Stimulated activated CD4-positive, alpha-beta T cell treated with anti-CD3 and anti-CD28 coated beads, Interleukin-4, amount 100 ng/mL, for 48 hours (primary cell): Measurements from ENCODE around the gene ADCY1.
"Not testable (repeated sequence)": the region's sequence is repeated elsewhere in the genome, so short reads cannot be mapped to it uniquely, and the experiment has no call there.

Experiments used
- DNase-seq, 2 donors: peaks; one replicate each; pipeline ENCODE4 v3.0.0-alpha.2; 2020; ENCODE audit warnings: low read depth in 2 of 2

ADCY1 gene

GRCh38 chr7:45573661-45574415 lies at the start of gene ADCY1:
TSS of gene ADCY1 (plus strand) at chr7:45574368. CDS start at chr7:45574544, 176 bp downstream.
- peak in 1 of 2 donors; percentile 12 for DNase-seq

GRCh38 chr7:45524445-45524844 lies 49.7 kb upstream of the ADCY1 start:
- DNase-seq = no peak

GRCh38 chr7:45525057-45525456 lies 49.1 kb upstream of the ADCY1 start:
- DNase-seq = no peak

DNA sequence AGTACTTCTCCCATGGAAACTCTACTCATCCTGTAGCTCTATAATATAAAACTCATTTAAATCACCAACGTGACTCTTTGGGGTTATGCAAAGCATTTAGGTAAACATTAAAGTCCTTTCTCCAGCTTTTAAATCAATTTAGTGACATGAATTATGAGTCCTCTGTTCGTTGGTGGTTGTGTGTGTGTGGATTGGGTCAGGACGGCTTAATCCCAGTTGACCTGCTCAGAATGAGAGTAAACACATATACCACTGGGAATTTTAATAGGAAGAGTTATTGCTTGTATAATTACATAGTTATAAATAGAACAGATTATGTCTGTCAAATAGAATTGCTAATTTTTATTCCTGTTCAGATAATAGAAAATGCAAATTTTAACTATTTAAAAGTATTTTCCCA lies 30.7 kb upstream of the ADCY1 start:
- no peak for DNase-seq

DNA sequence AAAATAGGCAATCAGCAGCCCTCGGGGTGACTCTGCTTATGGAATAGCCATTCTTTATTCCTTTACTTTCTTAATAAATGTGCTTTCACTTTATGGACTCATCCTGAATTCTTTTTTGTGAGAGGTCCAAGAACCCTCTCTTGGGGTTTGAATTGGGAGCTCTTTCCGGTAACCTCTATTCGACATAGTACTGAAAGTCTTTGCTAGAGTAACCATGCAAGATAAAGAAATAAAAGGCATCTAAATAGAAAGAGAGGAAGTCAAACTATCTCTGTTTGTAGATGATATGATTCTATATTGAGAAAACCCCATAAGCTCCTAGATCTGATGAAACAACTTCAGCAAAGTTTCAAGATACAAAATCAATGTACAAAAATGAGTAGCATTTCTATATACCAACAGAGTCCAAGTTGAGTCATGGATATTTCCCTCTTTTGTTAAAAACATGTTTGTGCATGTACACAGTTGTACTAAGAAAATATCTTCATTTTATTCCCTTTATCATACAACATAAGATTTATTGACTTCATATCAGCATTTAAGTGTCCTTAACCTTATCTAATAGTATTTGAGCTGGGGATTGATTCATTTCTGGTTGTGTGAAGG lies 29.0 kb upstream of the ADCY1 start:
- DNase-seq = not testable (repeated sequence)

- not testable (repeated sequence) for DNase-seq
These were observed 25.3 kb upstream of the ADCY1 start for GRCh38 chr7:45548917-45549316.

- no peak for DNase-seq
These were observed 10.8 kb upstream of the ADCY1 start for GRCh38 chr7:45563401-45563800.

GRCh38 chr7:45563941-45564461 lies 10.2 kb upstream of the ADCY1 start:
- no peak for DNase-seq

GRCh38 chr7:45564485-45564884 lies 9.7 kb upstream of the ADCY1 start:
- no peak for DNase-seq

- DNase-seq = no peak
These were observed 9.2 kb upstream of the ADCY1 start for GRCh38 chr7:45564886-45565455.

DNA sequence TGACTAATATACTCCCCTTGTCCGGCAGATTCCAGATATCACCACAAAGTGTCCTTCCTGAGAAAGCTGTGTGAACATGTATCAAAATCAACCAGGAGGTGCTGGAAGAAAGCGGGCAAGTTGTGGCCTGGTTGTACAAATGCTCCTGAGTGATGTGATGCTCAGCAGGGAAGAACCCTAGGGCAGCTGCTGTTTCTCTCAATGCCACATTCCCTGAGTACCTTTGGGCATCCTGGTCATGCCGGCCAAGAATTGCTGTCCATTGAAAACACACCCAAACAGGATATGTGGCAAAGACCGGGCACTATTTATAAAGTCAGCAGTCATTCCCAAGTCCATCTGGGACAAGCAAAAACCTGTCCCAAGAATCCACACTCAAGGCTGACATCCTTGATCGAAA lies 7.8 kb upstream of the ADCY1 start:
- DNase-seq = no peak

DNA sequence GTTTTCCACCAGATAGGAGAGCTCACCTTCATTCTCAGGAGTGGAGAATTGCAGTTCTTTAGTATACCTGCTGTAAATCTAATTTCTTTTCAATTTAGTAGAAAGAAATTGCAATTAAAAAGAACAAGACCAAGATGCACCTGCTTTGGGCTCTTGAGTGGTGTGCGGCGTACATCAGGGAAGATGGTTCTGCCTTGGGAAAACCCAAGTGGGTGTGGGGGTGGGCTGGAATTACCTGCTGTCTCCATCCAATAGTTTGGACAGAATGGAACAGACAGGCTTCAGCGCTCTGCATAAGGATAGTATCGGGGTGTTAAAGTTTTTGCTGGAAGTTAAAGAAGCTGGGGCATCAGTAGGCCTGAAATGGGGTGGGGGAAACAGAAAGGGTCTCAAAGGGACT lies 7.2 kb upstream of the ADCY1 start:
- DNase-seq = no peak

DNA sequence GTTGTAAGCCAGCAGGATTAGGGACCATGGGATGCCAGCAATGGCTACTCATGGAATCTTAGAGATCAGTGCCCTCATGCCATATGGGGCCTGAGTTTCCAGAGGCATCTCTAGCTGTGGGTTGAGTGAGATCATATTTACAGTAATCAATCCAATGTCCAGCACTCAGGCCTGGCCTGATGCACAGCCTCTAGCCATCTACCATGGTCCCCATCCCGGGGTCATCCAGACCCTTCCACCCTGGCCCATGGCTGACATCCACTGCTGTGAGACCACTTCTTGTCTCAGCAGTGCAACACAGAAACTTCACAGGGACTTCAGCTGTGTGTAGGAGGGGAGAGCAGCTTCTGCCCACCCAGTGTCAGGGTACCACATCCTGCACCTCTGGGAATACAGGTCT lies 6.5 kb upstream of the ADCY1 start:
- DNase-seq = no peak

DNA sequence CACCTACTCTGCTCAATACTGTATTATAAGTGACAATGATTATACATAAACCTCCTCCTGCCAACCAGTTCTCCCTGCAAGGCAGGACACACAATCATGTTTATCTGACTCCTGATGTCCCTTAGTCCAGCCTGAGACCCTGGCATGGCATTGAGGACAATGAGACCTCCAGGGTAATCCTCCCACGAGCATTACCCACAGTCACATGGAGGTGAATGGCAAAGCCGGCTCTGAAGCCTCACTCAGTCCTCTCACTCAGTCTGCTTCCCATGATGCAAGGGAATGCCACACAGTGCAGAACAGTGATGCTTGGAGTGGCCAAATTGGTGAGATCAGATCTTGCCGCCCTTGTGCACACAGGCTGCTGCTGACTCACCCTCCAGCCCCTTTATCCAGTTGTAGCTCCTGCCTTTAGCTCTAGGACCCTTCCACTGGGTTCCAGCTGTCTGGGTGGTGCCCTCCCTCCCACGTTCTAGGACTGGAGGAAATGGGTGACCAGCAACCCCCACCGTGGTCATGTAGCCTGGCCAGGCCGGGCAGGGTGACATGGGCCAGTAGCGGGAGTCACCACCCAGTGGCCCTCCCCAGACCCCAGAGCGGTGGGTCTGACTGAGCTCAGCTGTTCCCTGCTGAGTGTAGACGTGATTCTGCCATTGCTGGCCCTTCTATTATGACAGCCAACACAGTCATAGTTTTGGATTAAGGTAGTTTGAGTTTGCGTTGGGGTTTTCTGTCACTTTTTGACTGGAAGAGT lies 5.5 kb upstream of the ADCY1 start:
- DNase-seq = no peak

DNA sequence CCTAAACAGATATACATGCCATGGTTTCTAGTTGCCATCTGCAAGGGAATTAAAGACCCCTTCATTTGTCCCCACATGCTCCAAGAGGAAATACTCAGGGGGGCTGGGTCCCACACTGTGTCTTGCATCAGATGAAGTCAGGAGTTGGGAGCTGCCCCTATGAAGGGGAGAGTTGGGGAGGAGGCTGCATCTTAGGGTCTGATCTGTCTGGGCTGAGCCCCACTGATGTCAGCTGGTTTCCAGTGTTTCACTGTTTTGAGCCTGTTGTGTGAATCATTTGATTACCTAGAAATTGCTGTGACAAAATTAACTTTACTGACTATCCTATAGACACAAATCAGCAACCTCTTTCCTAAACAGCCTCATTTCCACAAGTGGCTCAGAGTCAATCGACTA lies 4.9 kb upstream of the ADCY1 start:
- no peak for DNase-seq

- DNase-seq = no peak
These were observed 3.4 kb upstream of the ADCY1 start for GRCh38 chr7:45570797-45571196.

GRCh38 chr7:45573204-45573603 lies 964 bp upstream of the ADCY1 start:
- no peak for DNase-seq

DNA sequence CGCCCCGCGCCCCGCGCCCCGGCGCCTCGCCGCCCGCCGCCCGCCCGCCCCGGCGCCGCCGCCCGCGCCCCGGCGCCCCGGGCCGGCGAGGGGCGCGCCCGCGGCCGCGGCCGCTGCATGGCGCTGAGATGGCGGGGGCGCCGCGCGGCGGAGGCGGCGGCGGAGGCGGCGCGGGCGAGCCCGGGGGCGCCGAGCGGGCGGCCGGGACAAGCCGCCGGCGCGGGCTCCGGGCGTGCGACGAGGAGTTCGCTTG lies 174 bp downstream of the ADCY1 start:
- no peak for DNase-seq

GRCh38 chr7:45574669-45575500 lies 717 bp downstream of the ADCY1 start:
- DNase-seq = peak in 1 of 2 donors; percentile 4

DNA sequence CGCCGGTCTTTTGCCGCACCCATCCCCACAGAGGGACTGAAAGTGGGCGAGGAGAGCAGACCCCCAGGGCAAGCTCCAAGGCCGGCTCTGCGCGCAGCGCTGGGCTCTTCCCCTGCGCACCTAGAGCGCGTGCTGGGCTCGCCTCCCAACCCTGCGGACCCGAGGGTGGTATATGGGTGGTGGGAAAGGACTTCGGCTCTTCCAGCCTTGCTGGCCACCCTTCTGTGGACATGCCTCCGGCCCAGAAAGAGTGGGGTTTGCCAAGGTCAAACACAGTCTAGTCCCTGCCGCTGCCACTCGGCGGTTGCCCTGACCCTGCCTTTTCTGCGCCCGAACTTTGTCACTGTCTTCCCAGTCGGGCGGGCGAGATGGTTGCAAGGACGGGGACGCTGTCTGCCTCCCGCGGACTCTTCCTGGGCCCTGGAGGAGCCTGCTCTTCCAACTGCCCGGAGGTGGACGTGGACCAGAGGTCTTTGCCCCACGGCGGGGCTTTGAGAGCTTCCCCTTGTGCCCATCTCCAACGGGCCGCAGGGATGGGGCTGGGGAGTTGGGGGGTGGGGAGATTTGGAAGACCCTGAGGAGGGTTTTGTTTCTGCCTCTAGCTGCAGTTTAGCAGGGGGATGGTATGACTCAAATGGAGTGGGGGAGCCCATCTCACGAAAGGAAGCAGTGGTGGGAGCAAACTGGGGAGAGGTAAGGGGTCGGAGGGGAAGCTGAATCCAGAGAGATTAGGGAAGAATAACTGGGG lies 1.5 kb downstream of the ADCY1 start:
- DNase-seq = no peak
